ENCODE results near the gene MSANTD2. TPM values are rescaled to one million over a fixed set of nuclear protein-coding genes. Genes with fewer than 3 reads are reported as not detected.

The MSANTD2 gene
- total and polyA plus RNA-seq, 12 donors, result 2.4 to 15.9 (median 3.4) TPM

DNA sequence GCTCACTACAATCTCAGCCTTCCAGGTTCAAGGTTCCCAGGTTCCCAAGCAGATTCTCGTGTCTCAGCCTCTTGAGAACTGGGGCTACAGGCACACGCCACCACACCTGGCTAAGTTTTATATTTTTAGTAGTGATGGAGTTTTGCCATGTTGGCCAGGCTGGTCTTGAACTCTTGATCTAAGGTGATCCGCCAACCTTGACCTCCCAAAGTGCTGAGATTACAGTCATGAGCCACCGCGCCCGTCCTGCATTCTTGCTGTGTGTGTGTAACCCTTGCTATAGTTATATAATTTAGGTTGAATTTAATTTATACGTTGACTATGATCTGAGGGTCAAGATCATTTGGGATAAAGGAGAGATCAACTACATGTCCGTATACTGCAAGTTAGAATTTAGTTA, 35.7 kb upstream of the MSANTD2 start:
- H3K27me3 ChIP-seq, result peaks cover 20 to 66% (median 42%) of the 10 kb centered on the region in 7 donors
- TF ChIP-seq, protein P1, sequence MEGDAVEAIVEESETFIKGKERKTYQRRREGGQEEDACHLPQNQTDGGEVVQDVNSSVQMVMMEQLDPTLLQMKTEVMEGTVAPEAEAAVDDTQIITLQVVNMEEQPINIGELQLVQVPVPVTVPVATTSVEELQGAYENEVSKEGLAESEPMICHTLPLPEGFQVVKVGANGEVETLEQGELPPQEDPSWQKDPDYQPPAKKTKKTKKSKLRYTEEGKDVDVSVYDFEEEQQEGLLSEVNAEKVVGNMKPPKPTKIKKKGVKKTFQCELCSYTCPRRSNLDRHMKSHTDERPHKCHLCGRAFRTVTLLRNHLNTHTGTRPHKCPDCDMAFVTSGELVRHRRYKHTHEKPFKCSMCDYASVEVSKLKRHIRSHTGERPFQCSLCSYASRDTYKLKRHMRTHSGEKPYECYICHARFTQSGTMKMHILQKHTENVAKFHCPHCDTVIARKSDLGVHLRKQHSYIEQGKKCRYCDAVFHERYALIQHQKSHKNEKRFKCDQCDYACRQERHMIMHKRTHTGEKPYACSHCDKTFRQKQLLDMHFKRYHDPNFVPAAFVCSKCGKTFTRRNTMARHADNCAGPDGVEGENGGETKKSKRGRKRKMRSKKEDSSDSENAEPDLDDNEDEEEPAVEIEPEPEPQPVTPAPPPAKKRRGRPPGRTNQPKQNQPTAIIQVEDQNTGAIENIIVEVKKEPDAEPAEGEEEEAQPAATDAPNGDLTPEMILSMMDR (IDR thresholded peaks at IDR 0.05), result no peak
- peaks cover 7 to 28% (median 20%) of the 10 kb centered on the region in 9 donors for H3K4me1 ChIP-seq
- no peaks in the 10 kb centered on the region for H3K9me3 ChIP-seq
- peak overlapping the region in 1 of 10 donors; percentile 63 for H3K27ac ChIP-seq
- no peak for ATAC-seq
- WGBS, 2 donors, result 89 to 91% methylated on average over 8 of the region's 8 CpGs
- H3K4me3 ChIP-seq, result peak overlapping the region in 5 of 10 donors; percentile 17 to 53 (median 45)
- no peak for DNase-seq
- intact Hi-C loops (cut with DNase I), result loop anchor here (2.0 to 10.0 kb wide), 12 partner anchors 34 to 193 kb away; partner anchors contain the start of genes ESAM (in 3 of the 10) and MSANTD2 (in 2 of the 10)
- no peaks in the 10 kb centered on the region for H3K36me3 ChIP-seq

DNA sequence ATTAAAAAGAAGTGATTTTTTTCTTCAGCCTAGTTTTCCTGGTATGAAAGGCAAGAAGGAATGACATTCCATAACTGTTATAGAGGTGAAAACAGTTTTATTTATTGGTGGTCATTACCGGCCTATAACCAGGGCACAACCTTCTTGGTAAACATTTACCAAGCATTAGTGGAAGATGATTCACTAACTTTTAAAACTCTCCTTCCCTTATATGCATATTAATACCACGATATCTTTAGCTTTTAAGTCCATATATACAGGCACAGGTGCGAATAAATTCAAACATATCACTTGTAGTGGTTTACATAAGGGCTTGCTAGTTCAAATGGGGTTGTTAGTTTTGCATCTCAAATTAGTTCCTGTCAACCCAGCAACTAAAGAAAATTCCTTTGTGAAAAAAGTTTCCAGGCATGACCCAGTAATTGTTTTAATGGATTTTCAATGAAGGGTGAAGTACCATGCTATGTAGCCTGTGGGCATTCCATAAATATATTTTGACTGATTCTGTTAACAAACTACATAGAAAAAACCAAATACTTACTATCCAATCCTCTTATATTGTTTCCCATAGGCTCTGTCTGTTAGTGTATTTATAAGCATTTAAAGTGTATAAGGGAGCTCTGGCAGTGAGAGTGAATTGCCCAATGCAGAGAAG, 34.4 kb upstream of the MSANTD2 start:
- Histone ChIP-seq H3K4me3 (no peak overlapping the region), H3K9me3 (no peaks in the 10 kb centered on the region), H3K27ac (no peak overlapping the region), H3K36me3 (no peaks in the 10 kb centered on the region), H3K4me1 (peaks cover 6 to 23% (median 17%) of the 10 kb centered on the region in 9 donors), H3K27me3 (peaks cover 12 to 53% (median 29%) of the 10 kb centered on the region in 7 donors)
- WGBS, 2 donors, result 86 to 93% methylated on average over 3 of the region's 3 CpGs
- TF ChIP-seq, protein P1 (IDR thresholded peaks at IDR 0.05), result no peak
- ATAC-seq, result no peak
- DNase-seq, result no peak
- intact Hi-C loops (cut with DNase I), result loop anchor here in 9 of 10 donors (5.0 to 10.0 kb wide), 9 partner anchors 32 to 190 kb away; partner anchors contain the start of genes ESAM (in 3 of the 9) and MSANTD2 (in 1 of the 9)

DNA sequence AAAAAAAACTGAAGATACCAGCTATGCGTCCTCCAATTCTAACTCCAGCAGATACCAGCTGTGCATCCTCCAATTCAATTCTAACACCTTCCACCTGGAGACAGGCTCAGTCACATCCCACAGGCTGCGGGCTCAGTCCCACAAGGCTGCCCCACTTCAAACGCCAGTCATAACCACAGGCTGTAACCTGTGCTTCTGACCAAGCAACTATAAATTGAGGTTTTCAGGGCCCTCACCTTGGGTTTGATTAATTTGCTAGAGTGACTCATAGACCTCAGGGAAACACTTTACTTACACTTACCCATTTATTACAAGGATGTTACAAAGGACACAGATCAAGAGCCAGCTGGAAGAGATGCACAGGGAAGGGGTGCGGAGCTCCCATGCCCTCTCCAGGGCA, 32.4 kb upstream of the MSANTD2 start:
- ATAC-seq, result no peak

DNA sequence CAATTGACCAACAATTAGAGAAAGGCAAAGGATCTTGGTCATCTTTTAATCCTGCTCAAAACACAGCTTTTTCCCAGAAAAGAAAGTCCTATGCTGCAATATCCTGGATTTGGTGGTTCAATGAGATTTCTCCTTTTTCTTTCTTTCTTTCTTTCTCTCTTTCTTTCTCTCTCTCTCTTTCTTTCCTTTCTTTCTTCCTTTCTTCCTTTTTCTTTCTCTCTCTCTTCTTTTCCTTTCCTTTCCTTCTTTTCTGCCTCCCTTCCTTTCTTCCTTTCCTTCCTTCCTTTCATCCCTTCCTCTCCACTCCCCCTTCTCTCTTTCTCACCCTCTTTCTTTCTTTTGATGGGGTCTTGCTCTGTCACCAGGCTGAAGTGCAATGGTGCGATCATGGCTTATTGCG, 31.7 kb upstream of the MSANTD2 start:
- TF ChIP-seq, protein P1 (IDR thresholded peaks at IDR 0.05), result no peak
- no peak overlapping the region for H3K4me3 ChIP-seq
- intact Hi-C loops (cut with DNase I), result loop anchor here in 4 of 10 donors (5.0 to 10.0 kb wide), 4 partner anchors 35 to 187 kb away; partner anchors contain the start of gene ESAM (in 2 of the 4)
- H3K27ac ChIP-seq, result no peak overlapping the region
- peaks cover 0 to 8% (median 3%) of the 10 kb centered on the region in 9 donors for H3K4me1 ChIP-seq
- DNase-seq (no peak), ATAC-seq (no peak)
- no peaks in the 10 kb centered on the region for H3K9me3 ChIP-seq
- WGBS, 2 donors, result 90 to 97% methylated on average over 2 of the region's 2 CpGs
- H3K36me3 ChIP-seq, result no peaks in the 10 kb centered on the region
- peaks cover 0 to 41% (median 9%) of the 10 kb centered on the region in 7 donors for H3K27me3 ChIP-seq

More for the DNA sequence above, 32.4 kb upstream of the MSANTD2 start:
- 78 to 81% methylated on average over 4 of the region's 4 CpGs for WGBS, 2 donors
- Histone ChIP-seq H3K9me3 (no peaks in the 10 kb centered on the region), H3K4me1 (peaks cover 0 to 13% (median 8%) of the 10 kb centered on the region in 9 donors), H3K27me3 (peaks cover 0 to 44% (median 9%) of the 10 kb centered on the region in 7 donors), H3K36me3 (no peaks in the 10 kb centered on the region), H3K4me3 (no peak overlapping the region), H3K27ac (no peak overlapping the region)
- TF ChIP-seq, protein P1 (IDR thresholded peaks at IDR 0.05), result no peak
- intact Hi-C loops (cut with DNase I), result loop anchor here in 4 of 10 donors (5.0 to 10.0 kb wide), 4 partner anchors 35 to 188 kb away; partner anchors contain the start of gene ESAM (in 2 of the 4)
- no peak for DNase-seq
